ENCODE measurements around the gene IKZF1.

DNA sequence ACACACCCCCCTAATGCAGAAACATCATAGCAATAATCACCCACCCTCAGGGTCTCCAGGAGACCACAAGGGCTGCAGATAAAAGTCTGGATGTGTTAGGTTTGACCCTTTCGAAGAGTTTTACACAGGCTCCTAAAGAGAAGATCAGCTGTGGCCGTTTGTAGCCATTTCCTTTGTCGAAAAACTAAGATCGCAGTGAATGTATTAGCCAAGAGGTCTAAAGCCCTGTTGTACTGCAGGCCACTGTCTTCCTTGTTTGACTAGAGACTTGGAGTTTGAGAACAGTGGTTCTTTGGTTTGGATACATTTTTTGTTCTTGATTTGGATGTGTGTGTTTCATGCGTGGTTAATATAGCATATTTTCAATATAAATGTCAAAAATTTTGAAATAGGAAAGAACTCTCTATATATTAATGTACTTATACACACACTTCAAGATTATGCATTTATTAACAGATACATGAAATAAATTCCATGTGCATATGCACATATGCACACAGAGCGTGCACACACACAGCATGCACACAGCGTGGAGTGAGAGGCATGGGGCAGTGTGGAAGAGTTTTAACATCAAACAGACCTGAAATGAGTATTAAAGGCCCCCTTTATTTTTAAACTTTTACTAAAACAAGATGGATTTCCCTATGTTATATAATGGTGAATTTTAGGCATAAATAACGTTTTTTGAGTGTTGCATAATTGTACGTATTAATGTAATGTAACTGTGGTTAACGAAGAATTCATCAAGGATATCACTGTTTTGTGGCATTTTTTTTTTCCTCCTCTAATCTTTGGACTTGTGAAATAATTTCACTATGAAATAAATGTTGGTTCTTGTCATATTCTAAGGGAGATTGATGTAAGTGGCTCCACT, 2.2 kb downstream of the IKZF1 start:
- no peak for TF ChIP-seq CTCF (IDR thresholded peaks at IDR 0.05 in 2 of 3, conservative IDR thresholded peaks at IDR 0.05 in 1 of 3; ENCODE audit: borderline replicate concordance in 1 of 3, insufficient read depth in 1 of 3, low read depth in 2 of 3, low read length in 2 of 3)
- no peak for TF ChIP-seq EGR1 (IDR thresholded peaks at IDR 0.05; ENCODE audit: low read depth)
- TF ChIP-seq SP1 (IDR thresholded peaks at IDR 0.05; ENCODE audit: low read depth) = no peak
- no peak for TF ChIP-seq JUND (IDR thresholded peaks at IDR 0.05)
- no peak for TF ChIP-seq MAX (IDR thresholded peaks at IDR 0.05)
- no peak for TF ChIP-seq POLR2A (IDR thresholded peaks at IDR 0.05; ENCODE audit: borderline replicate concordance, extremely low read depth, insufficient read depth, insufficient read length)
